K562 (cell line): Measurements from ENCODE around the gene CAMK2B. TPM values are rescaled to one million over a fixed set of nuclear protein-coding genes. Genes with fewer than 3 reads are reported as not detected.

Experiments
- ATAC-seq: fragments of 200-7000 bp; cut with Tn5 transposase; 3 replicates; pipeline ENCODE4 v1.9.1; 2020; ENCODE audit warnings: moderate library complexity
- BruUV-seq: library from RNA; stranded (reverse); fragments of 400-500 nt; replicated peaks from 2 replicates; lab custom pipeline; 2021; lab: Mats Ljungman, UMichigan
- CTCF ChIA-PET: fragments of 300-600 bp; formaldehyde crosslinking; extraction: SDS; loops from one replicate; lab custom pipeline; 2021; ENCODE audit warnings: low intra/inter-chr PET ratio; lab: Yijun Ruan, JAX
- POLR2A ChIA-PET: fragments of 300-600, 350-650 bp; sonication (Branson Sonifier 250); formaldehyde crosslinking; extraction: SDS; loops from one replicate; lab custom pipeline; 2021; ENCODE audit warnings: antibody characterized with exemption, inconsistent platforms; lab: Yijun Ruan, JAX
- DNase-seq, 4 experiments: peaks; one replicate each; pipeline versions ENCODE4 v3.0.0 to v3.0.0-alpha.2; 2011 to 2018; ENCODE audit warnings: low spot score in 3 of 4, mixed read lengths in 3 of 4; ENCODE audit errors: extremely low read depth in 1 of 4
- FAIRE-seq: peaks from 2 replicates; lab custom pipeline; 2011; peaks lifted over from hg19 to GRCh38; lab: Jason Lieb, UNC
- H2AFZ ChIP-seq: 2 replicates; pipeline ENCODE4 v1.6.0; 2011; ENCODE audit warnings: low read depth, low read length, control low read depth, inconsistent platforms
- H3K27ac ChIP-seq: fragments of 200-600 bp; 3 replicates; pipeline ENCODE4 v1.8.0; 2011; ENCODE audit warnings: low read depth, mild to moderate bottlenecking, control low read depth, inconsistent platforms, low read length, moderate library complexity, mixed read lengths; ENCODE audit errors: extremely low read depth
- H3K27me3 ChIP-seq, 2 experiments: fragments of 300-600 bp in 1 of 2; 2 replicates in 1 of 2; 3 replicates in 1 of 2; pipeline versions ENCODE4 v1.6.0 to v1.8.0; 2011; ENCODE audit warnings: inconsistent platforms in 2 of 2, low read length in 2 of 2, mild to moderate bottlenecking in 1 of 2, mixed read lengths in 1 of 2, moderate library complexity in 1 of 2; ENCODE audit not compliant: control insufficient read depth in 2 of 2, insufficient read depth in 2 of 2
- H3K36me3 ChIP-seq: fragments of 300-600 bp; 3 replicates; pipeline ENCODE4 v1.8.0; 2011; ENCODE audit warnings: mild to moderate bottlenecking, low read length, inconsistent platforms; ENCODE audit not compliant: control insufficient read depth, insufficient read depth
- H3K4me1 ChIP-seq, 2 experiments: fragments of 200-600 bp in 1 of 2; replicated peaks in 1 of 2; 2 replicates in 1 of 2; 3 replicates in 1 of 2; pipeline versions ENCODE4 v1.5.1 to v1.8.0; 2011; ENCODE audit warnings: inconsistent platforms in 2 of 2, low read length in 2 of 2, mild to moderate bottlenecking in 1 of 2, mixed read lengths in 1 of 2, moderate library complexity in 1 of 2; ENCODE audit not compliant: control insufficient read depth in 2 of 2, insufficient read depth in 2 of 2
- H3K4me2 ChIP-seq: 2 replicates; pipeline ENCODE4 v1.6.1; 2011; ENCODE audit warnings: low read length, control low read depth, inconsistent platforms, mixed read lengths; ENCODE audit not compliant: insufficient read depth
- H3K4me3 ChIP-seq: fragments of 200-600 bp; sonication (generic), shearing (Covaris generic); 2 replicates; pipeline ENCODE4 v1.5.1; 2016; ENCODE audit warnings: control low read depth, inconsistent platforms
- H3K79me2 ChIP-seq: fragments of 200-600 bp; 3 replicates; pipeline ENCODE4 v1.8.0; 2011; ENCODE audit warnings: low read length, inconsistent platforms; ENCODE audit not compliant: control insufficient read depth, insufficient read depth
- H3K9ac ChIP-seq, 2 experiments: 2 replicates each; pipeline versions ENCODE4 v1.6.0 to v1.6.1; 2011; ENCODE audit warnings: low read depth in 2 of 2, low read length in 2 of 2, control low read depth in 1 of 2, inconsistent platforms in 1 of 2, mild to moderate bottlenecking in 1 of 2, mixed read lengths in 1 of 2; ENCODE audit not compliant: insufficient read depth in 1 of 2
- H3K9me1 ChIP-seq: one replicate; pipeline ENCODE4 v1.6.0; 2011; ENCODE audit warnings: inconsistent platforms, mild to moderate bottlenecking, low read length, moderate library complexity; ENCODE audit not compliant: control insufficient read depth, insufficient read depth
- H3K9me3 ChIP-seq: replicated peaks from 2 replicates; pipeline ENCODE4 v1.5.1; 2011; ENCODE audit warnings: low read depth, low read length, inconsistent platforms; ENCODE audit not compliant: control insufficient read depth, insufficient read depth
- H4K20me1 ChIP-seq: replicated peaks from 2 replicates; pipeline ENCODE4 v1.6.1; 2011; ENCODE audit warnings: low read length, inconsistent platforms, mixed read lengths; ENCODE audit not compliant: control insufficient read depth, insufficient read depth
- FOXK1 ChIP-seq: sonication (generic); formaldehyde crosslinking; IDR thresholded peaks from 2 replicates; pipeline ENCODE4 v1.8.0; 2022; ENCODE audit warnings: missing genetic modification reagents, mild to moderate bottlenecking, borderline replicate concordance
- HNRNPL ChIP-seq: fragments of 200-400 bp; formaldehyde crosslinking; IDR thresholded peaks from 2 replicates; pipeline ENCODE4 v1.6.1; 2017; ENCODE audit warnings: low read depth, mild to moderate bottlenecking, low read length
- HOXB6 ChIP-seq: fragments of 250-450 bp; sonication (Bioruptor Pico); IDR thresholded peaks from 2 replicates; pipeline ENCODE4 v1.5.1; 2022; ENCODE audit warnings: mild to moderate bottlenecking, borderline replicate concordance
- MTA2 ChIP-seq: fragments of 450-650 bp; IDR thresholded peaks from 2 replicates; pipeline ENCODE4 v1.6.1; 2016; ENCODE audit warnings: low read depth
- NR3C1 ChIP-seq: sonication (generic); formaldehyde crosslinking; IDR thresholded peaks from 2 replicates; pipeline ENCODE4 v1.8.1; 2022; ENCODE audit warnings: missing genetic modification reagents
- POLR3A ChIP-seq: IDR thresholded peaks from 2 replicates; pipeline ENCODE4 v1.6.1; 2011; ENCODE audit warnings: borderline replicate concordance, mild to moderate bottlenecking, moderate library complexity; ENCODE audit not compliant: insufficient read length, insufficient read depth; ENCODE audit errors: extremely low read depth
- RAD51 ChIP-seq: fragments of 450-650 bp; IDR thresholded peaks from 2 replicates; pipeline ENCODE4 v1.7.1; 2016; ENCODE audit warnings: low read depth, mild to moderate bottlenecking, borderline replicate concordance
- RNF2 ChIP-seq: sonication (generic); IDR thresholded peaks from 2 replicates; pipeline ENCODE4 v1.6.1; 2016
- STAG1 ChIP-seq: sonication (generic); formaldehyde crosslinking; IDR thresholded peaks from 2 replicates; pipeline ENCODE4 v1.5.0; 2020; ENCODE audit warnings: missing genetic modification reagents, borderline replicate concordance
- TEAD4 ChIP-seq, 2 experiments: sonication (generic) in 1 of 2; formaldehyde crosslinking in 1 of 2; IDR thresholded peaks; 2 replicates each; pipeline versions ENCODE4 v1.6.1 to v1.8.0; 2012 to 2022; ENCODE audit warnings: borderline replicate concordance in 1 of 2, inconsistent platforms in 1 of 2, low read length in 1 of 2, mild to moderate bottlenecking in 1 of 2, missing genetic modification reagents in 1 of 2
- ZBTB7A ChIP-seq: IDR thresholded peaks from 2 replicates; pipeline ENCODE4 v1.6.1; 2011; ENCODE audit warnings: low read depth, mild to moderate bottlenecking, low read length, moderate library complexity, borderline replicate concordance; ENCODE audit not compliant: control insufficient read depth
- ZFP91 ChIP-seq: sonication (generic); formaldehyde crosslinking; IDR thresholded peaks from 2 replicates; pipeline ENCODE4 v1.8.0; 2022; ENCODE audit warnings: mild to moderate bottlenecking, missing genetic modification reagents
- ZNF41 ChIP-seq: fragments of 250-450 bp; sonication (Bioruptor Pico); conservative IDR thresholded peaks from 2 replicates; pipeline ENCODE4 v1.4.0; 2020; ENCODE audit warnings: mild to moderate bottlenecking
- WGBS: fragments of 100-300 bp; shearing (Covaris generic); methylation state at CpG from one replicate; pipeline ENCODE4 v1.1.6; 2016; ENCODE audit warnings: low coverage, mixed read lengths; ENCODE audit not compliant: insufficient coverage; ENCODE audit errors: missing lambda C conversion rate; 5-methylcytosine and 5-hydroxymethylcytosine counted together
- in situ Hi-C: fragments of 300-500 bp; cut with MboI; formaldehyde crosslinking; loops from 4 replicates; pipeline ENCODE4 v1.15.0; 2018; ENCODE audit warnings: inconsistent platforms, mixed read lengths
- intact Hi-C: fragments of 100-400 bp; cut with micrococcal nuclease; formaldehyde crosslinking; loops from 2 replicates; pipeline ENCODE4 v1.14.2; 2022
- polyA plus RNA-seq, 8 experiments: library from polyadenylated mRNA; depleted of rRNA in 4 of 8; stranded (reverse) in 5 of 8; unstranded in 3 of 8; fragments of >200 nt; fragmentation: Nextera tagmentation in 2 of 8; fragmentation: Illumina TruSeq in 1 of 8; extraction: Ambion mirVana in 2 of 8; extraction: Trizol in 1 of 8; gene quantifications; 2 replicates each; pipeline versions ENCODE4 v1.2.1 to v1.2.3, GENCODE V29; 2011 to 2014; ENCODE audit warnings: inconsistent platforms in 1 of 8, missing spikeins in 1 of 8
- total RNA-seq, 7 experiments: library from RNA; depleted of rRNA in 6 of 7; stranded (reverse); fragments of >200 nt in 6 of 7; fragmentation: Illumina TruSeq in 2 of 7; extraction: Trizol in 2 of 7; gene quantifications; 2 replicates each; pipeline versions ENCODE4 v1.2.1 to v1.2.3, GENCODE V29; 2011 to 2021; ENCODE audit warnings: low replicate concordance in 1 of 7
- TF ChIP-seq, protein P1 (sequence below): fragments of 250-450 bp; sonication (Bioruptor Pico); IDR thresholded peaks from 2 replicates; pipeline ENCODE4 v1.8.0; 2021; ENCODE audit warnings: borderline replicate concordance, mild to moderate bottlenecking, moderate library complexity; ENCODE audit not compliant: poor library complexity, severe bottlenecking
- TF ChIP-seq, protein P2 (sequence below): sonication (generic); formaldehyde crosslinking; IDR thresholded peaks from 2 replicates; pipeline ENCODE4 v1.8.0; 2022; ENCODE audit warnings: mild to moderate bottlenecking, missing genetic modification reagents

The CAMK2B gene
- total and polyA plus RNA-seq, 9 of the 15 experiments (the other 6 are each of a cell fraction or from before 2014, with no cell fraction given): 0.04 to 0.09 (median 0.05) TPM; not detected in 4

DNA sequence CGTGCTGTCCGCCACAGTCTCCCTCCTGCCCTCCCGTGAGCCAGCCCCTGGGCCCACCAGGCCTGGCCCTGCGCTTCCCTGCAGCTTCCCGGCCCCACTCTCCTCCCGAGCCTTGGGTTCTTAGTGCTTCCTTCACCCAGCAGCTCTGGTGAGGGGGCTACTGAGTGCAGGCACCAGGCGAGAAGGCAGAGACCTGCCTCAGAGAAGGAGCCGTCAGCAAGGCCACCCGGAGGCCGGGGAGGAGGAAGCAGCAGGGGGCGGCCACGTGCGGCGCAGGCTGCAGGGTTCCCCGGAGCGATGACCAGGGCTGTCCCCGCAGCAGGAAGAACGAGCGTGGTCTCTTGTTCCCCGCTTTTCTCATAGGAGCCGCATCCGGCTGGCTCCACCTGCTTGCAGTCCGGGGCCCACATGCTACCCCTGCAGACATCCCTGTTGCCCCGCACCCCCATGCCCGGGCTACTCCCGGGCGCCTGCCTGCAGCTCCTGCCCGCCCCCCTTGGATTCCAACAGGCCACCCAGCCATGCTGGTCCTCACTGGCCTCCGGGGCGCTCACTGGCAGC lies 104.1 kb downstream of the CAMK2B start:
- peak overlapping the region in 1 of 2 experiments; percentile 76; a peak in 2 of 4 replicates for H3K9ac ChIP-seq
- H3K79me2 ChIP-seq: no peaks in the 10 kb centered on the region
- CTCF ChIA-PET: no interaction called here
- in situ Hi-C loops: no loop called here
- H2AFZ ChIP-seq: peak overlapping the region; percentile 91
- H3K9me3 ChIP-seq: no peaks in the 10 kb centered on the region
- peaks cover 0 to 66% of the 10 kb centered on the region in 2 experiments; a peak in 3 of 5 replicates for H3K4me1 ChIP-seq
- ATAC-seq: peak; percentile 81
- DNase-seq: peak; percentile 62 to 80 (median 78)
- no peak overlapping the region for H3K27ac ChIP-seq
- intact Hi-C loops: no loop called here
- H3K4me2 ChIP-seq: no peak overlapping the region
- H4K20me1 ChIP-seq: no peaks in the 10 kb centered on the region
- WGBS: 41% methylated on average over 16 of the region's 30 CpGs
- no peaks in the 10 kb centered on the region for H3K9me1 ChIP-seq
- BruUV-seq: no TSS peak
- no peaks in the 10 kb centered on the region for H3K36me3 ChIP-seq
- no peak overlapping the region for H3K4me3 ChIP-seq
- POLR2A ChIA-PET: no interaction called here
- H3K27me3 ChIP-seq: peaks cover 9 to 28% of the 10 kb centered on the region in 2 experiments; a peak in 4 of 5 replicates
- peak; percentile 19 for FAIRE-seq
- 0 out of 2 replicates have a peak, but pooled peaks have one; percentile 11 for TF ChIP-seq ZBTB7A
- TF ChIP-seq HOXB6 (CRISPR knock-in tag): no peak
- TF ChIP-seq, protein P1, sequence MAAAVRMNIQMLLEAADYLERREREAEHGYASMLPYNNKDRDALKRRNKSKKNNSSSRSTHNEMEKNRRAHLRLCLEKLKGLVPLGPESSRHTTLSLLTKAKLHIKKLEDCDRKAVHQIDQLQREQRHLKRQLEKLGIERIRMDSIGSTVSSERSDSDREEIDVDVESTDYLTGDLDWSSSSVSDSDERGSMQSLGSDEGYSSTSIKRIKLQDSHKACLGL (CRISPR knock-in tag): no peak
- TF ChIP-seq POLR3A: no peak
- 0 out of 2 replicates have a peak, but pooled peaks have one; percentile 48 for TF ChIP-seq ZFP91 (CRISPR knock-in tag)
- 0 out of 2 replicates have a peak, but pooled peaks have one; percentile 24 for TF ChIP-seq RAD51
- no peak for TF ChIP-seq MTA2
- TF ChIP-seq HNRNPL: no peak
- TF ChIP-seq FOXK1 (CRISPR knock-in tag): no peak
- TF ChIP-seq, protein P2, sequence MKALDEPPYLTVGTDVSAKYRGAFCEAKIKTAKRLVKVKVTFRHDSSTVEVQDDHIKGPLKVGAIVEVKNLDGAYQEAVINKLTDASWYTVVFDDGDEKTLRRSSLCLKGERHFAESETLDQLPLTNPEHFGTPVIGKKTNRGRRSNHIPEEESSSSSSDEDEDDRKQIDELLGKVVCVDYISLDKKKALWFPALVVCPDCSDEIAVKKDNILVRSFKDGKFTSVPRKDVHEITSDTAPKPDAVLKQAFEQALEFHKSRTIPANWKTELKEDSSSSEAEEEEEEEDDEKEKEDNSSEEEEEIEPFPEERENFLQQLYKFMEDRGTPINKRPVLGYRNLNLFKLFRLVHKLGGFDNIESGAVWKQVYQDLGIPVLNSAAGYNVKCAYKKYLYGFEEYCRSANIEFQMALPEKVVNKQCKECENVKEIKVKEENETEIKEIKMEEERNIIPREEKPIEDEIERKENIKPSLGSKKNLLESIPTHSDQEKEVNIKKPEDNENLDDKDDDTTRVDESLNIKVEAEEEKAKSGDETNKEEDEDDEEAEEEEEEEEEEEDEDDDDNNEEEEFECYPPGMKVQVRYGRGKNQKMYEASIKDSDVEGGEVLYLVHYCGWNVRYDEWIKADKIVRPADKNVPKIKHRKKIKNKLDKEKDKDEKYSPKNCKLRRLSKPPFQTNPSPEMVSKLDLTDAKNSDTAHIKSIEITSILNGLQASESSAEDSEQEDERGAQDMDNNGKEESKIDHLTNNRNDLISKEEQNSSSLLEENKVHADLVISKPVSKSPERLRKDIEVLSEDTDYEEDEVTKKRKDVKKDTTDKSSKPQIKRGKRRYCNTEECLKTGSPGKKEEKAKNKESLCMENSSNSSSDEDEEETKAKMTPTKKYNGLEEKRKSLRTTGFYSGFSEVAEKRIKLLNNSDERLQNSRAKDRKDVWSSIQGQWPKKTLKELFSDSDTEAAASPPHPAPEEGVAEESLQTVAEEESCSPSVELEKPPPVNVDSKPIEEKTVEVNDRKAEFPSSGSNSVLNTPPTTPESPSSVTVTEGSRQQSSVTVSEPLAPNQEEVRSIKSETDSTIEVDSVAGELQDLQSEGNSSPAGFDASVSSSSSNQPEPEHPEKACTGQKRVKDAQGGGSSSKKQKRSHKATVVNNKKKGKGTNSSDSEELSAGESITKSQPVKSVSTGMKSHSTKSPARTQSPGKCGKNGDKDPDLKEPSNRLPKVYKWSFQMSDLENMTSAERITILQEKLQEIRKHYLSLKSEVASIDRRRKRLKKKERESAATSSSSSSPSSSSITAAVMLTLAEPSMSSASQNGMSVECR: 0 out of 2 replicates have a peak, but pooled peaks have one; percentile 39
- TF ChIP-seq ZNF41 (CRISPR knock-in tag): no peak
- no peak for TF ChIP-seq RNF2
- TF ChIP-seq STAG1 (CRISPR knock-in tag): 0 out of 2 replicates have a peak, but pooled peaks have one; percentile 34
- no peak for TF ChIP-seq TEAD4 (IDR thresholded peaks at IDR 0.05; ENCODE audit: low read length)
- peak; percentile 71; the same call in 1 of the 2 replicates for TF ChIP-seq TEAD4 (CRISPR knock-in tag; IDR thresholded peaks at IDR 0.05; ENCODE audit: borderline replicate concordance)
- TF ChIP-seq NR3C1 (CRISPR knock-in tag): 0 out of 2 replicates have a peak, but pooled peaks have one; percentile 37
